Lower leg skin (tissue), 3 donors: ENCODE data around the gene SMIM10L2A.

Experiments
- POLR2A ChIP-seq, 2 donors: fragments of 450-650 bp; IDR thresholded peaks; one replicate each; pipeline ENCODE4 v1.6.1; 2016 to 2017; ENCODE audit warnings: antibody characterized with exemption in 2 of 2, mild to moderate bottlenecking in 1 of 2, moderate library complexity in 1 of 2
- TF ChIP-seq, protein P1 (sequence below), 3 donors: fragments of 450-650 bp; IDR thresholded peaks; one replicate each; pipeline ENCODE4 v1.5.1; 2016; ENCODE audit warnings: antibody characterized with exemption in 3 of 3, mild to moderate bottlenecking in 3 of 3, moderate library complexity in 2 of 3

DNA sequence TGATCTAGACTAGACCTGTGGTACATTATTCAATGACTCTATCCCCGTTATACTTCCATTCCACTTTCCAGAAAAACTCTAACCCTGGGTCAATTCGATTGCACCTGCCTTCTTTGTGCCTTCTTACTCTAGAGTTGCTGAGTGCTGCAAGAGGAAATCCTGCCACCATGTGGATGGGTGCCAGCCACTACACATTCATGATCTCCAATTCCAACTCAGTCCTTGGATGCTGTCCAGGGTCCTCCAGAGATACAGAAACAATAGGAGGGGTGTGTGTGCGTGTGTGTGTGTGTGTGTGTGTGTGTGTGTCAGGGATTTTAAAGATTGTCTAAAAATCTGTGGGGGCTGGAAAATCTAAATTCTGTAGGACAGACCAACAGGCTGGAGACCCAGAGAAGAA is 55.8 kb downstream of the SMIM10L2A start:
- TF ChIP-seq, protein P1, sequence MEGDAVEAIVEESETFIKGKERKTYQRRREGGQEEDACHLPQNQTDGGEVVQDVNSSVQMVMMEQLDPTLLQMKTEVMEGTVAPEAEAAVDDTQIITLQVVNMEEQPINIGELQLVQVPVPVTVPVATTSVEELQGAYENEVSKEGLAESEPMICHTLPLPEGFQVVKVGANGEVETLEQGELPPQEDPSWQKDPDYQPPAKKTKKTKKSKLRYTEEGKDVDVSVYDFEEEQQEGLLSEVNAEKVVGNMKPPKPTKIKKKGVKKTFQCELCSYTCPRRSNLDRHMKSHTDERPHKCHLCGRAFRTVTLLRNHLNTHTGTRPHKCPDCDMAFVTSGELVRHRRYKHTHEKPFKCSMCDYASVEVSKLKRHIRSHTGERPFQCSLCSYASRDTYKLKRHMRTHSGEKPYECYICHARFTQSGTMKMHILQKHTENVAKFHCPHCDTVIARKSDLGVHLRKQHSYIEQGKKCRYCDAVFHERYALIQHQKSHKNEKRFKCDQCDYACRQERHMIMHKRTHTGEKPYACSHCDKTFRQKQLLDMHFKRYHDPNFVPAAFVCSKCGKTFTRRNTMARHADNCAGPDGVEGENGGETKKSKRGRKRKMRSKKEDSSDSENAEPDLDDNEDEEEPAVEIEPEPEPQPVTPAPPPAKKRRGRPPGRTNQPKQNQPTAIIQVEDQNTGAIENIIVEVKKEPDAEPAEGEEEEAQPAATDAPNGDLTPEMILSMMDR (IDR thresholded peaks at IDR 0.05), result no peak
- TF ChIP-seq POLR2A (IDR thresholded peaks at IDR 0.05), result no peak
